ENCODE data around the gene SRD5A1. TPM values are rescaled to one million over a fixed set of nuclear protein-coding genes. Genes with fewer than 3 reads are reported as not detected.
A peak's percentile ranks its signal among the peaks of the same experiment; 100 is the strongest.

SRD5A1 gene
- total RNA-seq, 1 experiment from 2014 or later: 39.6 TPM

GRCh38 chr5:6626508-6626907 is 6.7 kb upstream of the SRD5A1 start:
- H3K4me2 ChIP-seq (ENCODE audit: low read length): no peak overlapping the region
- BruUV-seq (replicated peaks): no TSS peak
- no peak overlapping the region for H3K27ac ChIP-seq (ENCODE audit: low read length)
- no peak overlapping the region for H2AFZ ChIP-seq (ENCODE audit: low read length)
- no peak overlapping the region for H3K4me3 ChIP-seq (ENCODE audit: low read length)
- peaks cover 6% of the 10 kb centered on the region for H3K4me1 ChIP-seq (ENCODE audit: insufficient read depth, low read length)
- H3F3A ChIP-seq (ENCODE audit: low read length, unreplicated experiment): no peaks in the 10 kb centered on the region
- H3K79me2 ChIP-seq (ENCODE audit: low read length): peaks cover 98% of the 10 kb centered on the region
- POLR2A ChIA-PET (ENCODE audit: unreplicated experiment): no interaction called here
- H3K9me2 ChIP-seq (replicated peaks; ENCODE audit: low read length): no peaks in the 10 kb centered on the region
- H3K36me3 ChIP-seq (ENCODE audit: low read depth, low read length): peaks cover 96% of the 10 kb centered on the region
- TF ChIP-seq EZH2phosphoT487 (IDR thresholded peaks at IDR 0.05; ENCODE audit: borderline replicate concordance, low read length): no peak
- TF ChIP-seq EZH2 (IDR thresholded peaks at IDR 0.05; ENCODE audit: low read length, unreplicated experiment): no peak
- no peak for TF ChIP-seq CTCF (conservative IDR thresholded peaks at IDR 0.05; ENCODE audit: low read depth, low read length)
- peaks cover 87% of the 10 kb centered on the region for H4K20me1 ChIP-seq (ENCODE audit: low read length)
- CTCF ChIA-PET: no interaction called here
- DNase-seq: no peak
- no peak for ATAC-seq
- H3K9me3 ChIP-seq (ENCODE audit: low read length): no peaks in the 10 kb centered on the region
- H3K9ac ChIP-seq (ENCODE audit: low read length): no peak overlapping the region
- intact Hi-C loops (cut with micrococcal nuclease): no loop called here
- H3K27me3 ChIP-seq (ENCODE audit: low read length): no peaks in the 10 kb centered on the region

- Histone ChIP-seq H3K27me3 (ENCODE audit: low read length) (no peaks in the 10 kb centered on the region), H3K9me3 (ENCODE audit: low read length) (no peaks in the 10 kb centered on the region), H3K4me1 (ENCODE audit: insufficient read depth, low read length) (peaks cover 25% of the 10 kb centered on the region), H3F3A (ENCODE audit: low read length, unreplicated experiment) (no peaks in the 10 kb centered on the region), H3K4me3 (ENCODE audit: low read length) (peak overlapping the region; percentile 77), H3K9me2 (replicated peaks; ENCODE audit: low read length) (no peaks in the 10 kb centered on the region), H4K20me1 (ENCODE audit: low read length) (peaks cover 64% of the 10 kb centered on the region), H2AFZ (ENCODE audit: low read length) (no peak overlapping the region), H3K36me3 (ENCODE audit: low read depth, low read length) (peaks cover 54% of the 10 kb centered on the region), H3K79me2 (ENCODE audit: low read length) (peaks cover 95% of the 10 kb centered on the region), H3K9ac (ENCODE audit: low read length) (peak overlapping the region; percentile 91), H3K4me2 (ENCODE audit: low read length) (peak overlapping the region; percentile 84), H3K27ac (ENCODE audit: low read length) (no peak overlapping the region)
- no peak for TF ChIP-seq EZH2 (IDR thresholded peaks at IDR 0.05; ENCODE audit: low read length, unreplicated experiment)
- TF ChIP-seq CTCF (conservative IDR thresholded peaks at IDR 0.05; ENCODE audit: low read depth, low read length): no peak
- no peak for TF ChIP-seq EZH2phosphoT487 (IDR thresholded peaks at IDR 0.05; ENCODE audit: borderline replicate concordance, low read length)
- ATAC-seq (no peak), DNase-seq (peak; percentile 75)
- CTCF ChIA-PET: interaction anchor here (1.0 kb wide), 1 partner anchor 114 kb away, joined by 4 read pairs; no protein-coding TSS in a partner anchor
- POLR2A ChIA-PET (ENCODE audit: unreplicated experiment): no interaction called here
- intact Hi-C loops (cut with micrococcal nuclease): loop anchor here (1.0 kb wide), 1 partner anchor 1139 kb away; no protein-coding TSS in a partner anchor
- no TSS peak for BruUV-seq (replicated peaks)
These were observed 1.8 kb upstream of the SRD5A1 start for GRCh38 chr5:6631441-6631840.

- intact Hi-C loops (cut with micrococcal nuclease): loop anchor here (2.0 kb wide), 1 partner anchor 72 kb away; no protein-coding TSS in a partner anchor
- H3F3A ChIP-seq (ENCODE audit: low read length, unreplicated experiment): no peaks in the 10 kb centered on the region
- H3K79me2 ChIP-seq (ENCODE audit: low read length): peaks cover 95% of the 10 kb centered on the region
- TSS peak; percentile 42 for BruUV-seq (replicated peaks)
- H3K4me1 ChIP-seq (ENCODE audit: insufficient read depth, low read length): peaks cover 25% of the 10 kb centered on the region
- CTCF ChIA-PET: interaction anchor here (0.6 kb wide), 1 partner anchor 79 kb away, joined by 5 read pairs; no protein-coding TSS in a partner anchor
- no peaks in the 10 kb centered on the region for H3K9me3 ChIP-seq (ENCODE audit: low read length)
- H3K4me3 ChIP-seq (ENCODE audit: low read length): peak overlapping the region; percentile 77
- H3K9ac ChIP-seq (ENCODE audit: low read length): peak overlapping the region; percentile 91
- peak overlapping the region; percentile 84 for H2AFZ ChIP-seq (ENCODE audit: low read length)
- H3K27me3 ChIP-seq (ENCODE audit: low read length): no peaks in the 10 kb centered on the region
- peak overlapping the region; percentile 84 for H3K4me2 ChIP-seq (ENCODE audit: low read length)
- POLR2A ChIA-PET (ENCODE audit: unreplicated experiment): interaction anchor here (0.6 kb wide), 2 partner anchors 1210 to 1244 kb away, joined by 3 to 6 read pairs; no protein-coding TSS in a partner anchor
- peaks cover 45% of the 10 kb centered on the region for H3K36me3 ChIP-seq (ENCODE audit: low read depth, low read length)
- peak overlapping the region; percentile 79 for H3K27ac ChIP-seq (ENCODE audit: low read length)
- DNase-seq (peak; percentile 55), ATAC-seq (peak; percentile 21)
- no peak for TF ChIP-seq EZH2 (IDR thresholded peaks at IDR 0.05; ENCODE audit: low read length, unreplicated experiment)
- no peak for TF ChIP-seq EZH2phosphoT487 (IDR thresholded peaks at IDR 0.05; ENCODE audit: borderline replicate concordance, low read length)
- 0 out of 2 replicates have a peak, but pooled peaks have one; percentile 23 for TF ChIP-seq CTCF (conservative IDR thresholded peaks at IDR 0.05; ENCODE audit: low read depth, low read length)
- H3K9me2 ChIP-seq (replicated peaks; ENCODE audit: low read length): no peaks in the 10 kb centered on the region
- H4K20me1 ChIP-seq (ENCODE audit: low read length): peaks cover 55% of the 10 kb centered on the region
These were observed 834 bp upstream of the SRD5A1 start for GRCh38 chr5:6632324-6632887.
